Measurements from ENCODE around the gene DPP6.
"Not testable (repeated sequence)": the region's sequence is repeated elsewhere in the genome, so short reads cannot be mapped to it uniquely, and the experiment has no call there.

DPP6 gene

GRCh38 chr7:154051643-154052529 is at the start of gene DPP6:
TSS of gene DPP6 (plus strand) at chr7:154052398.
- DNase-seq (ENCODE audit: low read depth) = not testable (repeated sequence)

- DNase-seq (ENCODE audit: low read depth) = not testable (repeated sequence)
These were observed 42.7 kb upstream of the DPP6 start for GRCh38 chr7:154009423-154009911.

GRCh38 chr7:154010726-154011568 is 41.3 kb upstream of the DPP6 start:
- not testable (repeated sequence) for DNase-seq (ENCODE audit: low read depth)

- DNase-seq (ENCODE audit: low read depth) = not testable (repeated sequence)
These were observed 39.4 kb upstream of the DPP6 start for GRCh38 chr7:154012800-154013199.

DNA sequence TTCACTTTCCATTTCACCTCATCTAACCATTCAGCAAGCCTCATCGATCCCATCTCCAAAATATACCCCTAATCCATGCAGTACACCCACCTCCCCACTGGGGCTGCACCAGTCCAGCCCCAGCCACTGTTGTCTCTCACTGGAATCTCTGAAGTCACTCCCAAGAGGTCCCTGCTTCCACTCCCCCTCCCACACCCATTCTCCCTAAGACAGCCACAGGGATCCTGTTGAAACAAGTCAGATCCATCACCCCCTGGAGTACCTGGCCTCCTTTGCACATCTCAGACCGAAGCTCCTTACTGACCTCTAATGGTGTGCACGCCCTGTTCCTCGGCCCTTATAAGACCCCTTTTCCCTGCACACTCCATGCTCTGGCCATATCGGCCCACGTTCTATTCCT is 36.6 kb upstream of the DPP6 start:
- DNase-seq (ENCODE audit: low read depth) = not testable (repeated sequence)

GRCh38 chr7:154018354-154018753 is 33.8 kb upstream of the DPP6 start:
- DNase-seq (ENCODE audit: low read depth) = not testable (repeated sequence)

- not testable (repeated sequence) for DNase-seq (ENCODE audit: low read depth)
These were observed 24.4 kb upstream of the DPP6 start for GRCh38 chr7:154027805-154028204.

DNA sequence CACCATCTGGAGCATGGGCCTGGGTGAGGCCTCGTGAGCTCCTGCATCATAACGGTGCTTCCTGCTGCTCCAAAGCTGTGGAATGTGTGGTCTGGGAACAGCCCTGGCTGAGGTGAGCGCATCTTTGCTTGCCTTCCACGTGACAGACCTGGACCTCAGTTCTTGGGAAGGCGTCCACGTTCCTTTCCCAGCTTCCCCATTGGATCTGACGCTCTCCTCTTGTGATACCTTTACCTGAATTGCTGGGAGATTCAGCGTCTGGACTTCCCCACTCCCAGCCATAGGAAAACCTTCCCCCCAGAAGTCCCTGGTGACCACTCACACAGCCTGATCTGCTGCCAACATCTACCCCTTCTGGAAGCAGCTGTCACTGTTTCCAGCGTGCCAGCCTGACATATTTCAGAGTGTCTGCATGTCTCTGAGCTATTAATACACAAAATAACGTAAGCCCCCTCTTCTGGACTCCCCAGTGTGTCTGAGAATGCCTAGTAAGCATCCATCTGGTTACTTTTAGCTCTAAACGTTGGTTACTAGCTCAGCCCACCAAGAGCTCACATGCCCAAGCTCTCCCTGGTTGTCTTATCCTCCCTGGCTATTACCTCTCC is 21.6 kb upstream of the DPP6 start:
- not testable (repeated sequence) for DNase-seq (ENCODE audit: low read depth)

- not testable (repeated sequence) for DNase-seq (ENCODE audit: low read depth)
These were observed 12.6 kb upstream of the DPP6 start for GRCh38 chr7:154039466-154040165.

GRCh38 chr7:154050394-154050793 is 1.8 kb upstream of the DPP6 start:
- not testable (repeated sequence) for DNase-seq (ENCODE audit: low read depth)

DNA sequence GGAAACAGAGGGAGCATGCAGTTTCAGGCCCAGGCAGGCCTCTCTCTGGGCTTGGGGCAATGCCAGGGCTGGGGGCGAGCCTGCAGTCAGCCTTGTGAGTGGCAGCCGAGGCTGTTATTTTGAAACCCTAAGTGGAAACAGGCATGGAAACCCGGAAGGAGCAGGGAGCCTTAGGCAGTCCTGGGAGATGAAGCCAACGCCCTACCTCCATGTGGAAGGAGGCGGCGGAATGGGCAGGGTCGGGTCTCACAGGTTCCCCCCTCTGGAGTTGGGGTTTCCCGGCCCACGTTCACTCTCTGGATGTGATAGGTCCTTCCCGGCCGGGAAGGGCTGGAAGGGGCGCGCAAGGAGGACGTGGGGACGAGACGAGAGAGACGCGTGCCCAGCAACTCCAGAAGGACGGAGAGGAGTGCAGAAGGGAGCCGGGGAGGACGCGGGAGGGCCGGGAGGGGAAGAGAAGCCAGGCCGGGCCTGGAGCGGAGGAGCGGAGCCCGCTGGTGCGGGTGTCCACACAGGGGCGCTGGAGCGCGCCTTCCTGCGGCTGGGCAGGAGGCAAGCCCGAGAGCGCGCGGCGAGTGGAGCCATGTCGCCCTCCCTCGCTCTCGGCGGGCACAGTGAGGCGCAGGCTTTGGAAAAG is 1.1 kb upstream of the DPP6 start:
- not testable (repeated sequence) for DNase-seq (ENCODE audit: low read depth)

GRCh38 chr7:154052530-154053252 is 493 bp downstream of the DPP6 start:
- DNase-seq (ENCODE audit: low read depth) = not testable (repeated sequence)

- DNase-seq (ENCODE audit: low read depth) = not testable (repeated sequence)
These were observed 1.5 kb downstream of the DPP6 start for GRCh38 chr7:154053466-154054312.

DNA sequence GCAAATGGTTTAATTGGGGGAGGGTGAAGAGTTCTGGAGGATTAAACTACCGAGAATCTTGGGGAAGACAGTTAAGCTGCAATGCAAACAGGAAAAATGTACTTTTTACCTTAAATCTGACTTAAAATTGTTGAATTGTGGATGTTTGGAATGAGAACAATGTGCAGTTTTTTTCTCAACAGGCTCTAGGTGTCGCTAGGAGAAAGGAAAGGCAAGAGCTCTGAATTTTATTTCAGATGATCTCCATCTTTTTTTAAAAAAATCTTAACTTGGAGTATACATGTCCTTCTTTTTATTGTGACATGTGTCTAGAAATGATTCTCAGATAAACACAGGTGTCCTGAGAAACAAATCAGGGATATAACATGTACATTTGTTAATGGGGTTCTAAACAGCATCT is 2.5 kb downstream of the DPP6 start:
- DNase-seq (ENCODE audit: low read depth) = not testable (repeated sequence)

DNA sequence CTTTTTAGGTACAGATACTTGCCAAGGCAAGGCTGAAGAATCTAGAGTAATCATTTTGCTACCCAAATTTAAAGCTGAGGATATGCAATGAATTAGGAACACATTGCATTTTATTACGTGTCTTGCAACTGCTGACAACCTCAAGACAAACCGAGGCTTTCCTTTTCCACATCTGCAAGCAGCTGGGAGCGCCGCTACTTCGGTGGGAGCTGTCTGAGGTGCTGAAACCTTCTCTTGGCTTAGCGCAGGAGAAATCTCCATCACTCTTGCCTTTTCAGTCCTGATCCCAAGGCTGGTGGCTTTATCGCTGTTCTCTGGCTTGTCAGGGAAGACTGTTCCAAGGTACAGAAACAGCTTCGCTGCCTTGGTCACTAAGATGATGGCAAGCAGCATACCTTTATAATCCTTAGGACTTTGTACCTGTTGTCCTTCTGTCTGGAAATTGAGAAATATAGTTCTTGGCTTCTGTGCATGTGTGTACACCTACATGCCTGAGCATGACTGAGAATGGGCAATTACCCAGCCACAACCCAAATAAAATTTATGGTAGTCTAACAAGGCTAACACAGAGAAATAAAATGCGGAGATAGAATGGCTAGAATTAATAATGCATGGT is 3.4 kb downstream of the DPP6 start:
- DNase-seq (ENCODE audit: low read depth) = not testable (repeated sequence)

- DNase-seq (ENCODE audit: low read depth) = not testable (repeated sequence)
These were observed 6.6 kb downstream of the DPP6 start for GRCh38 chr7:154058783-154059182.

DNA sequence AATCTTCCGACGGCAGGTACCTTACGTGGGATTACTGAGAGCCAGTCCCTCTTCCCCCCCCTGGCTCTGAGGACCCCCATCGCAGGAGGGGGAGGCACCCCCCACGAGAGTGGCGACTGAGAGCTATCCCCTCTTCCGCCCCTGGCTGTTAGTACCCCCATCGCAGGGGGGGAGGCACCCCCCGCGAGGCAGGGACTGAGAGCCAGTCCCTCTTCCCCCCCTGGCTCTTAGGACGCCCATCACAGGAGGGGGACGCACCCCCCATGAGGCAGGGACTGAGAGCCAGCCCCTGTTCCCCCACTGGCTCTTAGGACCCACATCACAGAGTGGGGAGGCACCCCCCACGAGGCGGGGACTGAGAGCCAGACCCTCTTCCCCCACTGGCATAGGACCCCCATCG is 8.4 kb downstream of the DPP6 start:
- DNase-seq (ENCODE audit: low read depth) = not testable (repeated sequence)

GRCh38 chr7:154071833-154072232 is 19.6 kb downstream of the DPP6 start:
- not testable (repeated sequence) for DNase-seq (ENCODE audit: low read depth)
